A172 (cell line): ENCODE results near the gene LRP1B. TPM values are rescaled to one million over a fixed set of nuclear protein-coding genes. Genes with fewer than 3 reads are reported as not detected.
"Not testable (repeated sequence)": the region's sequence is repeated elsewhere in the genome, so short reads cannot be mapped to it uniquely, and the experiment has no call there.

Experiments used
- DNase-seq: peaks from one replicate; pipeline ENCODE4 v3.0.0-alpha.2; 2015; ENCODE audit warnings: low spot score
- total RNA-seq: library from RNA; depleted of rRNA; stranded (reverse); fragments of >200 nt; shearing (Covaris generic); gene quantifications from 2 replicates; pipeline ENCODE4 v1.2.3, GENCODE V29; 2014

Gene LRP1B
- total RNA-seq, 1 experiment from 2014 or later = 0.03 TPM

GRCh38 chr2:140457483-140457882 lies 1673.3 kb downstream of the LRP1B start:
- peak; percentile 14 for DNase-seq

GRCh38 chr2:140455315-140455714 lies 1675.5 kb downstream of the LRP1B start:
- DNase-seq = no peak

GRCh38 chr2:140454717-140455116 lies 1676.1 kb downstream of the LRP1B start:
- peak; percentile 75 for DNase-seq

- no peak for DNase-seq
Observed at GRCh38 chr2:140451324-140451723, 1679.5 kb downstream of the LRP1B start.

GRCh38 chr2:140442319-140442718 lies 1688.5 kb downstream of the LRP1B start:
- DNase-seq = peak; percentile 32

- no peak for DNase-seq
Observed at GRCh38 chr2:140440815-140441214, 1690.0 kb downstream of the LRP1B start.

GRCh38 chr2:140436936-140437335 lies 1693.9 kb downstream of the LRP1B start:
- DNase-seq = no peak

GRCh38 chr2:140427033-140427432 lies 1703.8 kb downstream of the LRP1B start:
- DNase-seq = not testable (repeated sequence)

GRCh38 chr2:140424471-140424870 lies 1706.3 kb downstream of the LRP1B start:
- no peak for DNase-seq

- no peak for DNase-seq
Observed at GRCh38 chr2:140422759-140423158, 1708.1 kb downstream of the LRP1B start.

- no peak for DNase-seq
Observed at GRCh38 chr2:140417504-140417903, 1713.3 kb downstream of the LRP1B start.

GRCh38 chr2:140416577-140416976 lies 1714.2 kb downstream of the LRP1B start:
- no peak for DNase-seq

- not testable (repeated sequence) for DNase-seq
Observed at GRCh38 chr2:140415035-140415434, 1715.8 kb downstream of the LRP1B start.

- no peak for DNase-seq
Observed at GRCh38 chr2:140410695-140411094, 1720.1 kb downstream of the LRP1B start.

- DNase-seq = no peak
Observed at GRCh38 chr2:140401056-140401455, 1729.8 kb downstream of the LRP1B start.

GRCh38 chr2:140392824-140393223 lies 1738.0 kb downstream of the LRP1B start:
- DNase-seq = no peak

- no peak for DNase-seq
Observed at GRCh38 chr2:140384946-140385345, 1745.9 kb downstream of the LRP1B start.

- peak; percentile 4 for DNase-seq
Observed at GRCh38 chr2:140383781-140384180, 1747.0 kb downstream of the LRP1B start.

GRCh38 chr2:140376686-140377085 lies 1754.1 kb downstream of the LRP1B start:
- DNase-seq = no peak

- DNase-seq = no peak
Observed at GRCh38 chr2:140363131-140363530, 1767.7 kb downstream of the LRP1B start.

- DNase-seq = no peak
Observed at GRCh38 chr2:140362361-140362760, 1768.5 kb downstream of the LRP1B start.

- DNase-seq = no peak
Observed at GRCh38 chr2:140359056-140359771, 1771.6 kb downstream of the LRP1B start.

GRCh38 chr2:140356697-140357096 lies 1774.1 kb downstream of the LRP1B start:
- DNase-seq = no peak

GRCh38 chr2:140355511-140356090 lies 1775.2 kb downstream of the LRP1B start:
- no peak for DNase-seq
